Neutrophil (primary cell): ENCODE measurements around the gene APC2.

Source experiments
- H3K27ac ChIP-seq: fragments of 200-600 bp; sonication (generic); 2 replicates; pipeline ENCODE4 v1.5.1; 2016; ENCODE audit warnings: mild to moderate bottlenecking, moderate library complexity
- H3K27me3 ChIP-seq: fragments of 200-600 bp; sonication (generic); 2 replicates; pipeline ENCODE4 v1.6.0; 2016; ENCODE audit warnings: mild to moderate bottlenecking
- H3K36me3 ChIP-seq: fragments of 200-600 bp; sonication (generic); 2 replicates; pipeline ENCODE4 v1.5.1; 2017
- H3K4me1 ChIP-seq, 2 experiments: fragments of 200-600 bp in 1 of 2; sonication (generic) in 1 of 2; 1 replicate in 1 of 2; 2 replicates in 1 of 2; pipeline versions ENCODE4 v1.5.1 to v1.6.1; 2013 to 2016; ENCODE audit warnings: low read depth in 1 of 2, low read length in 1 of 2, mild to moderate bottlenecking in 1 of 2, moderate library complexity in 1 of 2; ENCODE audit not compliant: control insufficient read depth in 1 of 2, insufficient read depth in 1 of 2
- H3K4me3 ChIP-seq, 2 experiments: fragments of 200-600 bp in 1 of 2; sonication (generic) in 1 of 2; 1 replicate in 1 of 2; 2 replicates in 1 of 2; pipeline ENCODE4 v1.5.1; 2013 to 2016; ENCODE audit warnings: low read depth in 1 of 2, low read length in 1 of 2, mild to moderate bottlenecking in 1 of 2, moderate library complexity in 1 of 2
- H3K9me3 ChIP-seq: fragments of 200-600 bp; sonication (generic); 2 replicates; pipeline ENCODE4 v1.5.1; 2016
- CTCF ChIP-seq: fragments of 200-600 bp; sonication (generic); IDR thresholded peaks from 2 replicates; pipeline ENCODE4 v1.5.1; 2016; ENCODE audit warnings: antibody characterized with exemption

APC2 gene

GRCh38 chr19:1491114-1491848 lies 41.4 kb downstream of the APC2 start, which contains the start of gene REEP6:
Gene REEP6, plus strand, starts transcription at chr19:1491181. Its CDS starts 89 bp downstream, at chr19:1491270.
- H3K4me3 ChIP-seq = peak within 1 kb of the TSS; percentile 61 to 68

GRCh38 chr19:1491849-1492170 lies 41.9 kb downstream of the APC2 start:
- Histone ChIP-seq H3K4me3 (no peak overlapping the region), H3K27ac (no peak overlapping the region), H3K9me3 (peaks cover 8% of the 10 kb centered on the region), H3K36me3 (no peaks in the 10 kb centered on the region), H3K27me3 (peaks cover 78% of the 10 kb centered on the region), H3K4me1 (peaks cover 13 to 21% of the 10 kb centered on the region in 2 experiments)
- no peak for TF ChIP-seq CTCF

More at GRCh38 chr19:1491114-1491848, 41.4 kb downstream of the APC2 start, which contains the start of gene REEP6:
- no peak for TF ChIP-seq CTCF
- peaks cover 72% of the 10 kb centered on the region for H3K27me3 ChIP-seq
- peaks cover 13 to 21% of the 10 kb centered on the region in 2 experiments for H3K4me1 ChIP-seq
- H3K9me3 ChIP-seq = peaks cover 8% of the 10 kb centered on the region
- H3K36me3 ChIP-seq = no peaks in the 10 kb centered on the region
- H3K27ac ChIP-seq = peak within 1 kb of the TSS; percentile 27

- Histone ChIP-seq H3K9me3 (peaks cover 8% of the 10 kb centered on the region), H3K36me3 (no peaks in the 10 kb centered on the region), H3K27me3 (peaks cover 85% of the 10 kb centered on the region), H3K27ac (no peak overlapping the region), H3K4me3 (no peak overlapping the region), H3K4me1 (peaks cover 13 to 21% of the 10 kb centered on the region in 2 experiments)
- TF ChIP-seq CTCF = no peak
Measured at GRCh38 chr19:1492474-1493006, 42.6 kb downstream of the APC2 start.

GRCh38 chr19:1494115-1494815 lies 44.3 kb downstream of the APC2 start:
- Histone ChIP-seq H3K27me3 (peaks cover 77% of the 10 kb centered on the region), H3K4me3 (no peak overlapping the region), H3K36me3 (no peaks in the 10 kb centered on the region), H3K27ac (no peak overlapping the region), H3K9me3 (peaks cover 8% of the 10 kb centered on the region), H3K4me1 (peaks cover 18 to 21% of the 10 kb centered on the region in 2 experiments)
- no peak for TF ChIP-seq CTCF

GRCh38 chr19:1495051-1495798 lies 45.3 kb downstream of the APC2 start:
- Histone ChIP-seq H3K36me3 (no peaks in the 10 kb centered on the region), H3K4me3 (no peak overlapping the region), H3K4me1 (peaks cover 13 to 14% of the 10 kb centered on the region in 2 experiments), H3K27ac (no peak overlapping the region), H3K27me3 (peaks cover 68% of the 10 kb centered on the region), H3K9me3 (peaks cover 8% of the 10 kb centered on the region)
- no peak for TF ChIP-seq CTCF
